GM18520 (cell line): ENCODE results near the gene CREB1.
"Not testable (repeated sequence)": the region's sequence is repeated elsewhere in the genome, so short reads cannot be mapped to it uniquely, and the experiment has no call there.

Experiments used
- ATAC-seq: cut with Tn5 transposase; IDR thresholded peaks from one replicate; pipeline ENCODE4 v1.9.1; 2021; ENCODE audit not compliant: unreplicated experiment

CREB1 gene

DNA sequence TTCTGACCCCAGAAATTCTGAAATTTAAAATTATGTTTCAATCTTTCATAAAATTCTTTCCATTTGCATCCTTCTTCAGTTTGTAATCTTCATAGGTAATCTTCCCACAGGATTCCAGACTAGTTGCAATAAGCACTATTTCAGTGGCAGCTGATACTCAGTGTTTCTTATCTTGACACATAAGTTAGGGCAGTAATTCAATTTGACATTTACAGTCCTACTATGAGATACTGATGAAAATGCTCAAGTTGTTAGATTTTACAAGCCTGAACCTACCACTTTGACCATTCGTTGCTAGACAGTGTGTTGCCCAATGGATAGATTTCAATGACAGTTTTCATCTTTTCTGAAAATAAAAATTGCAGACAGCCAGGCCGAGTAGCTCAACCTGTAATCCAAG lies 85.1 kb downstream of the CREB1 start:
- no peak for ATAC-seq

DNA sequence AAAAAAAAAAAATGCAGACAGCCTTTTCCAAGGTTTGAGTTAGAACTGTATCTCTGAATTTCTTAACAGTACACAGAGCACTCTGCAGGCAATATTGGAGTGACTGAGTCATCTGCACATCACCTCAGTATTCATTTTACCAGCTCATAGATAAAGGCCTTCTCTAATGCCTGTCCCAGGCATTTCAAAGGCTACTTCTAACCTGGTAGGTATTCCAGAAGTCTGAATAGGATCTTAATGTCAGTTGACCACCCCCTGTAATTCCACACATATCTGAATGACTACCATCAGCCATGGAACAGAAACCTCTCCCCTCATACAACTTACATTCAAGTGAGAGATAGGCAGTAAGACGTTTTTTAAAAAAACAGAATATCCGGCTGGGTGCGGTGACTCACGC lies 86.4 kb downstream of the CREB1 start:
- no peak for ATAC-seq

DNA sequence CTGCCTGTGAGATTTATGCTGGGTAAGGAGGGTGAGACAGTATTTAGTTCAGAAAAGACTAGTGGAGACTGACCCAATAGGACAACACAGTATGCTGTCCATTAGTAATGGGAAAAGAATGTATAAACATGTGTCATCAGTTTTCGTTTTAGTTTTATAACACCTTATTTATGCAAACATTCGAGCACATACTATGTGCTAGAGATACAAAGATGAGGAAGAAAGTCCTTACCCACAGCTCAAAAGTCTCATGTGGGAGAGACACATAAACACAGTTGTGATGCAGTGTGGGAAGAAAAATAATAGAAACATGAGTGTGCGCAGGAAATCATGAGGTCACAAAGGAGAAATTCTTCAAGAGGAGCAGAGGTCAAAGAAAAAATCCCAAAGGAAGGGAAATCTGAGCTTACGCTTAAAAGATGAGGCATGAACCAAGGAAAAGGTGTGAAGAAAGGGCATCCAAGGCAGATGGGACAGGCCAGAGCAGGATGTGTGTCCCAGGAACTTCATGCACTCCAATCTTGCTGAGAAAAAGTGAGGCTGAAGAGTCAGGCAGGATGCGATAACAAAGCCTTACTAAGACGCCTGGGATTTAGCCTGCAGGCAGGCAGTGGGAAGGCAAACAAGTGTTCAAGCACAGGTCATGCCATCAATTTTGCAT lies 87.4 kb downstream of the CREB1 start:
- no peak for ATAC-seq

DNA sequence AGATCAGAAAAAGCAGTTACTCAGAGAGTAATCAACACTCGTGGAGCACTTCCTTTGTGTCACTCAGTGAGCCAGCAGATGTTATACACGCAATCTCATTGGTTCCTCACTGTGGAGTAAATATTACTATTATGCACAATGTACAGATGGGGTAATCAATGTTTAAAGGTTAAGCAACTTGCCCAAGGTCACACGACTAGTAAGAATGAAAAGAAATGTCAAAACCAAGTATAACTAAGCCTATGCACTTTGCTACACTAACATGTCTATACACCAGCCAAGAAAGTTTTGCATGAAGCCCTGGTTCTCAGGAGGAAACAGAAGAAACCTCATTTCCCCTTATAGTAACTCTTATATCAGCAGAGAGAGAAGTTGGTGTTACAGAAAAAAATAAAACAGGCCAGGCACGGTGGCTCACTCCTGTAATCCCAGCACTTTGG lies 90.0 kb downstream of the CREB1 start:
- ATAC-seq: peak; percentile 35

DNA sequence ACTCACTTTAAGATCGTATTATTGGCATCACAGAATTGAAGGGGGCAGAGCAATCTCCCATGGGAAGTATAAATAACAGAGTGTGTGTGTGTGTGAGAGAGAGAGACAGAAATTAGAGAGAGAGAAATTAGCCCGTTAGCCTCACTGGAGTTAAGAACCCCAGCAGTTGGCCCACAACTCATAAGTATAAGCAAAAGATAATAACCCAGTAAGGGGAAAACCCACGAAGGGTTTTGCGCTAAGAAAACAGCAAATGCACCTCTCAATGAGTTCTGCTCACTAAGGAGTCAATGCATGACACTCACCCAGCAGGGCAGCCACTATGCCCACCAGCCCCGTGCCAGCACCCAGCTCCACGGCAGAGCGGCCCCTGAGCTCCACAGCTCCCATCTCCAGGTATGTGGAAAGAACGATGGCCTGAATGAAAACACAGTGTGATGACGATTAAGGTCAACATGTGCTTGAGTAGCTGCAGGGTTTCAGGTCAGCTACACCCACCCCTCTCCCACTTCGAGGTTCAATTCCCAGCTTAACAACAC lies 91.8 kb downstream of the CREB1 start:
- no peak for ATAC-seq

DNA sequence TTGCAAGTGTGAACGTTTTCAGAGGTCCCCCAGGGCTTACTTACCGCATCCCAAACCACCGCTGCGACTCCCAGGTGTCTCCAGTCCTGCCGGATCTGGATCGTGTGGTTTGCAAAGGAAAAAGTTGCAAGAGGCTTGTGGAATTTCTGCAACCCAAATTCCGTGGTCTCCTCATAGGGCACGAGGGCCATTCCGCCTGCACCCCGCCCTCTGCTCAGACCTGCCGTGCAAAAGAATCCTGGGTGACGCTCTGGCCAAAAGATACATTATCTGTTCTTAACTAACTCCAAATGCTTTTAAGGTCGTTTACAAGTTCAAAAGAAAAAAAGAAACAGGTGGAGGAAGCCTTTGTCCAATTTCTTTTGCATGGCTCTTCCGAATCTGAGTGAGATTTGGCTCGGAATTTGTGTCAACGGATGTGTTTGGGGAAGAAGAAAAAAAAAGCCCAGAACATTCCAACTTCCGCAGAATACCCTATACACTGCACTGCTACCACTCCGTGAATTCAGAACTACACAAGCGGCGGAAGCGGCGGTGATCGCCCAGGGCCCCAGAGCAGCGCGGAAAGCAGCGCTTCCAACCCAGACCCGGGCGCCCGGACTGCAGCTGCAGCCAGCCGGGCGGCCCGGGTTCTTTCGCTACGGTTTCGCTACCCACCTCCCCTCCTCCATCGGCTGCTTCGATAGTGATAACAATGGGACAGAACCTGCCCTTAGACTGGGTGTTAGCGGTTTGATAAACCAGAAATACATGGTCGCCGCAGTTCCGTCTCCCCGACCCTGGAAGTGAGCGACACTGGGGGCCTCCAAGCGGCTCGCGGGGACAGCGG lies 94.6 kb downstream of the CREB1 start:
- peak; percentile 17 for ATAC-seq

DNA sequence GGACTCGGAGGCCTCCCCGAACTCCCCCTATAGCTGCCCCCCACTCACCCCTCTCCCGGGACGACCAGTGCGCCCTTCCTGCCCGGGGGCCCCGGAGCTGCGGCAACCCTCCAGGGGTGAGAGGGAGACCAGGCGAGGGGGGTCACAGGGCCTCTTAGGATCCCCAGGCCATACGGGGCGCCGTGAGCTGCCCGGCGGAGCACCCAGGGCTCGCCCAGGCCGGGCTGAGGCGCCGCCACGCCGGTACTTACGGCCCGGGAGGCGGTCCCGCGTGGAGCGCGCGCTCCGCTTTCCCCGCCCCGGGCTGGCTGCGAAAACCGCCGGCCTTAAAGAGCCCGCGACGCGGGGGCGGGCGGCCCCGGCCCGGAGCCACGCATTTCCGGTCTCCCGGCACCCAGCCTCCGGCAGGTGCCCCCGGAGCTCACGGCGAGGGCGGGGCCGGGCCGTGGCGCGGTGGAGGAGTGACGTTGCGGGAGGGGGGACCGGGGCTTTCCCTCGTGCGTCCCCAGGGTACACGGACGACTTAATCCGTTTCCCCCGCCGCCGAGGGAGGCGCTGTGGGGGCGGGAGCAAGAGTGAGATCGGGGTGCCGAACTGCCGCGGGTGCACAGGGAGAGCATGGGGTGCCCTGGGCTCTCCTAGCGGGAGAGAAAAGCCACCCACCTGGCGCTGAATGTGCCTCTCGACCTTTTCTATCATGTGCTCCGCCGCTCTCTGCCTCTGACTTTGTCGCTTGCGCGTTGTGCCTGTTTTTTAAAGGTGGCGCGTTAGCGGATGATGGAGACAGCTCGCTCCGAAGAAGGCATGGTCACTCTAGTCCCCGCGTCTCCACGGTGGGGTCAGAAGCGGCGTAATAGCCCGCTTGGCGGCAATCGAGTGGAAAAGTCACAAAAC lies 95.5 kb downstream of the CREB1 start, which contains the start of gene METTL21A:
Gene METTL21A, minus strand, starts transcription at position 381 of the 894 bp plus-strand sequence. CDS start 1,019 bp downstream, outside the sequence.
- peak; percentile 59 for ATAC-seq

DNA sequence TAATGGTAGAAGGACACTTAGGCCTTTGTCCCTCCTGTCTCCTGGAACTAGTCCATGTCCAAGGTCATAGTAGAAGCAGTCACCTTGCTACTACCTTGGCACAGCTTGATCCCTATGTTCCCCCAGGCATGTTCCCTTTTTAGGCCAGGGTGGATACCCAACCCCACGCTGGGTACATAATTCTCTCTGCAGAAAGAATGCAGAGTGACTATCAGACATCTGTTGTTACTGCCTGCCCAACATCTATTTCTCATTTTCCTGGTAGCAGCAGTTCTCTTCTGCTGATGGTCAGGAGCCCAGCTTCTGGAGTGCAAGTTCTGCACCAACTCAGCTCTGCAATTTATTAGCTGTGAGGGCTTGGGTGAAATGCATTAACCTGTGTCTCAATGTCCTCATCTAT lies 99.8 kb downstream of the CREB1 start:
- ATAC-seq: no peak

DNA sequence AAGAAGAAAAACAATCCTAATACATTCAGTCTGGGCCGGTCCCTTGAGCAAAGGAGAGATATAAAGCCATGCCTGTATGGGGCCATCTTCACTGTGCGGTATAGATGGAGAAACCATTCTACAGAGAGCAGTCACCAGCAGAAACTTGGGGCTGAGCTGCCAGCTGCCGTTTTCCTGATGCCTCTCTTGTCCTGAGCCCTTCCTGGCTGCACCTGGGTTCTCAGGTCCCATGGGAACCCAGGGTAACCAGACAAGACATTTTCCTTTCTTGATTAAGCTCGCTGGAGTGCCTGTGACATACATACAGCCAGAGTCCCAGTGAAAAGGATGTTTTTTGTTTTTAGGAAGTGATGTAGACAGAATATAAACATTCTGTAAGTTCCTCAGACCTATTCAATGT lies 100.7 kb downstream of the CREB1 start:
- no peak for ATAC-seq

DNA sequence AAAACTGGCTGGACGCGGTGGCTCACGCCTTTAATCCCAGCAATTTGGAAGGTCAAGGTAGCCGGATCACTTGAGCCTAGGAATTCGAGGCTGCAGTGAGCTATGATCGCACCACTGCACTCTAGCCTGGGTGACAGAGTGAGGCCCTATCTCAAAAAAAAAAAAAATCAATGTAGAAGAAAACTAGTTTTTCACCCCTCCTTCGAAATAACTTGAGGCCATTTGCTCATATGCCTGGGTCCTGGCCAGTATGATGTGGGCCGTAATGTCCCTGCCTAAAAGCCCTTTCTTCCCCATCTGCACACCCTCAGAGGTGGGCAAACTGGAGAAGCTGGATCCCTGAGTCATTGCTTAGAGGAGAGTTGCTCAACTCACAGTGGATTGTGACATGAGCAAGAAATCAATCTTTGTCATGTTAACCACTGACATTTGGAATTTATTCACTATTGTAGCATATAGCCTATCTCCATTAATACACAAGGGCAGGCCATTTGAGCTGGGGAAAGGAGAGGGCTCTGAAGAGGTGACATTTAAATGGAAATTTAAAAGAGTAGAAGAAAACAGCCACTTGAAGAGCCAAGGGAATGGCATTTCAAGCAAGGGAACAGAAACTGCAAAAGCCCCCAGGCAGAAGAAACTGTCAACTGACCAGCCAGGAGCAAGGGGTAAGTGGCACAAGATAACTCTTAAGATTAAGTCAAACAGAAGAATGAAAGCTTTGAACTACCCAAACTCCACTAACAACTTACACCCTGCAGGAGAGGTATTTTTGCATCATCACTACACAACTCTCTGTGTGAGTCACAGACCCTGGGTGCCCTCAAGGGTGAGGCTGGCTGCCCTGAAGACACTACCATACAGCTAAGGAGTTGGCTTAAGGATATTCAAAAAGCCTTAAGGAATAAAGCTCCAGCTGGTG lies 103.1 kb downstream of the CREB1 start:
- no peak for ATAC-seq

DNA sequence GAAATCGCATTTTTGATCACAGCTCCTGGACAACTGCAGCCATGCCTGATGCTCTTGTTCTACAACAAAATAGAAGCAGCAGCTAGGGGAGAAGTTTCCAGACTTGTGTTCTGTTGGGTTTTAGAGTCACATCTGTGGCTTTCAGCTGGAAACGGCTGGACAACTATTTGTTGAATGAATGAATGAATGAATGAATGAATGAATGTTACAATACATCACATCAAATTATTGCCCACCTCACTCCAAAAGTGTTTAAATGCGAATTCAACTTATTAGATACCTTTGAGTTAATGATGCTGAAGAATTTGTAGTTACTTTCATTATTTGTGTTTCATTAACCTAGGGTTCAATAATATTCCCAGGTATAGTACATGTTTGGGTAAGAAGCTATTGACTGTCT lies 103.9 kb downstream of the CREB1 start:
- no peak for ATAC-seq

DNA sequence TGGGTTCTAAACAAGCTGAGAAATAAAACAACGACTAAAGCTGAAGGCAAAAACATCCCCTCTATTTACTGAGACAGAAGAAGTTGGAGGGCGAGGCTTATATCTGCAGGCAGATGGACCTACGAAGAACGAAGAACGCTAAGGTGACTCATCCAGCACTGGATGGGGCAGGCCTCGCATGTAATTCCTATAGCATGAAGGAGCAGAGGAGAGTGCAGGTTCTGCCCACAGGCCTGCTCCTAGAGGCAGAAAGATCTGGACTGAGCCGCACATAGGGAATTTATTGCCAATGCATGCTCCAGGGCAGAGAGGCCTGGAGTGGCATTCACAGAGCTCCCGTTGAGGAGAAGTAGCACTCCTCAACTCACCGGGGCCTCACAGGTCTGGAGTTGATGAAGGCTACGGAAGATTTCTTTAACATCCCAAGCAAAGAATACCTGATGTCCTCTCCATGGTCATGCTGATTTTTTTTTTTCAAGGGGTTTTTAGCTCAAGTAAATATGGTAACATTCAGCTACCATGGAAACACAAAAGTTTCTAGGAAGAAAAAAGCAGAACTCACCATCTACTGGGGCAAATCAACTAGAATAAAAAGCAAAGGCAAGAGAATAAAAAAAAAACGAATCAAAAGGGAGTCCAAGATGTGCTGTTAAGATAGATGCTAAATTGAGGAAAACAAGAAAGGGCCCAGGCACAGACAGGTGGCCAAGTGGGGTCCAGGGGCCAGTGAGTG lies 105.9 kb downstream of the CREB1 start:
- no peak for ATAC-seq

DNA sequence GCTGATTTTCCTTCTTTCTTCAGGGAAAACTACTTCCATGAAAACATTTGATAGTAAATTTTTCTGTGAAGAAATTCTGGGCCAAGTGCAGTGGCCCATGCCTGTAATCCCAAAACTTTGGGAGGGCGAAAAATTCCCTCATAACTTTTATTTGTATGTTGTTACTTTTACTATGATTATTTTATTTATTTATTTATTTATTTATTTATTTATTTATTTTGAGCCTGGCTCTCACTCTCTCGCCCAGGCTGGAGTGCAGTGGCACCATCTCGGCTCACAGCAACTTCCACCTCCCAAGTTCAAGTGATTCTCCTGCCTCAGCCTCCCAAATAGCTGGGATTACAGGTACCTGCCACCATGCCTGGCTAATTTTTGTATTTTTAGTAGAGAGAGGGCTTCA lies 109.5 kb downstream of the CREB1 start:
- ATAC-seq: not testable (repeated sequence)

DNA sequence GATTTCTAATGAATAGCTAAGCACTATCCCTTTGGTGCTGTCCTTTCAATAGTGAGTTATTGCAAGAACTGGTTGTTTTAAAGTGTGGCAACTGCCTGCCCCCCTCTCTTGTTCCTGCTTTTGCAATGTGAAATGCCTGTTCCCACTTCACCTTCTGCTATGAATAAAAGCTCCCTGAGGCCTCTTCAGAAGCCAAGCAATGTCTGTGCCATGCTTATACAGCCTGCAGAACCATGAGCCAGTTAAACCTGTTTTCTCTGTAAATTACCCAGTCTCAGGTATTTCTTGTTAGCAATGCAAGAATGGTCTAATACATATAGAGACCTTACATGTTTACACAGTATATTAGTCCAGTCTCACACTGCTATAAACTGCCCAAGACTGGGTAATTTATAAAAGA lies 110.4 kb downstream of the CREB1 start:
- ATAC-seq: no peak

DNA sequence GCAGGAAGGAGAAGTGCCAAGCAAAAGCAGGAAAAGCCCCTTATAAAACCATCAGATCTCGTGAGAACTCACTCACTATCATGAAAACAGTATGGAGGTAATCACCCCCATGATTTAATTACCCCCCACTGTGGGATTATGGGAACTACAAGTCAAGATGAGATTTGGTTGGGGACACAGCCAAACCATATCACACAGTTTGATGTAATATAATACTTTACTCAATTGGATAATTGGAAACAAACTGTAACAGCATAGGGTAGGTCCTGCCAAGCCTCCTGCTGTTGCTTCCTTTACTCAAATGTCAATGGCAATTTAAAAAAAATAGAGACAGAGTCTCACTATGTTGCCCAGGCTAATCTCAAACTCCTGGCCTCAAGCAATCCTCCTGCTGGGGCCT lies 110.9 kb downstream of the CREB1 start:
- ATAC-seq: no peak

DNA sequence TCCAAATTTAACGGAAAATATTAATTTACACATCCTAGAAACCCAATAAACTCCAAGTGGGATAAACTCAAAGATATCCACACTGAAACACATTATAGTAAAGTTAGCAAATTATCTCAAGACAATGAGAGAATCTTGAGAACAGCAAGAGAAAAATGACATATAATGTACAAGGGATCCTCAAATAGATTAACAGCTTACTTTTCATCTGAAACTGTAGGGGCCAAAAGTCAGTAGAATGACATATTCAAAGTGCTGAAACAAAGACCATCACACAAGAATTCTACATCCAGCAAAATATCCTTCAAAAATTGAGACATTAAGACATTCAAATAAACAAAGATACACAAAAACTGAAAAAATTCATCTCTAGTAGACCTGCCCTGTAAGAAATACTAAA lies 114.1 kb downstream of the CREB1 start:
- no peak for ATAC-seq

DNA sequence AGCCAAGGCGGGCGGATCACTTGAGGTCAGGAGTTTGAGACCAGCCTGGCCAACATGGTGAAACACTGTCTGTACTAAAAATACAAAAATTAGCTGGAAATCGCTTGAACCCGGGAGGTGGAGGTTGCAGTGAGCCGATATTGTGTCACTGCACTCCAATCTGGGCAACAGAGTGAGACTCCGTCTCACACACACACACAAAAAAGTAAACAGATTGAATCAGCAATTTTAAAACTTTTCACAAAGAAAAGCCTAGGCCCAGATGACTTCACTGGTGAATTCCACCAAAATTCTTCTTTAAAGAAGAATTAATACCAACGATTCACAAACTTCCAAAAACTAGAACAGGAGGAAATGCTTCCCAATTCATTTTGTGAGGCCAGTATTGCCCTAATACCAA lies 116.8 kb downstream of the CREB1 start:
- ATAC-seq: not testable (repeated sequence)
